ENCODE data around the gene ACSL6.

The ACSL6 gene

GRCh38 chr5:131957721-131958441 lies 53.6 kb downstream of the ACSL6 start:
- no peak overlapping the region for H3K9ac ChIP-seq (ENCODE audit: low read depth, low read length, poor library complexity, severe bottlenecking)
- H3K9me3 ChIP-seq (ENCODE audit: insufficient read depth, low read depth, low read length), result no peaks in the 10 kb centered on the region
- H3K4me3 ChIP-seq (ENCODE audit: low read length, poor library complexity, severe bottlenecking), result no peak overlapping the region
- H4K20me1 ChIP-seq (ENCODE audit: insufficient read depth, low read length, poor library complexity, severe bottlenecking), result no peaks in the 10 kb centered on the region
- no peak for TF ChIP-seq EZH2phosphoT487 (IDR thresholded peaks at IDR 0.05; ENCODE audit: borderline replicate concordance)
- TF ChIP-seq CTCF (conservative IDR thresholded peaks at IDR 0.05; ENCODE audit: low read length), result no peak
- H3F3A ChIP-seq (ENCODE audit: low read depth), result no peaks in the 10 kb centered on the region
- no peaks in the 10 kb centered on the region for H3K27me3 ChIP-seq (ENCODE audit: insufficient read depth, low read length, poor library complexity, severe bottlenecking)
- H3K9me2 ChIP-seq (replicated peaks; ENCODE audit: low read depth, low read length), result no peaks in the 10 kb centered on the region
- H2AFZ ChIP-seq (ENCODE audit: low read length), result no peak overlapping the region
- no peak overlapping the region for H3K4me2 ChIP-seq (ENCODE audit: low read depth, low read length, poor library complexity, severe bottlenecking)
- H3K79me2 ChIP-seq (ENCODE audit: insufficient read depth, low read length), result no peaks in the 10 kb centered on the region
- no peaks in the 10 kb centered on the region for H3K4me1 ChIP-seq (ENCODE audit: insufficient read depth, low read length, poor library complexity, severe bottlenecking)
- H3K36me3 ChIP-seq (ENCODE audit: insufficient read depth, low read length), result no peaks in the 10 kb centered on the region

- Histone ChIP-seq H3F3A (ENCODE audit: low read depth) (no peaks in the 10 kb centered on the region), H3K79me2 (ENCODE audit: insufficient read depth, low read length) (no peaks in the 10 kb centered on the region), H3K9me3 (ENCODE audit: insufficient read depth, low read depth, low read length) (no peaks in the 10 kb centered on the region), H3K36me3 (ENCODE audit: insufficient read depth, low read length) (no peaks in the 10 kb centered on the region), H3K4me2 (ENCODE audit: low read depth, low read length, poor library complexity, severe bottlenecking) (no peak overlapping the region), H4K20me1 (ENCODE audit: insufficient read depth, low read length, poor library complexity, severe bottlenecking) (no peaks in the 10 kb centered on the region), H2AFZ (ENCODE audit: low read length) (no peak overlapping the region), H3K4me1 (ENCODE audit: insufficient read depth, low read length, poor library complexity, severe bottlenecking) (no peaks in the 10 kb centered on the region), H3K9ac (ENCODE audit: low read depth, low read length, poor library complexity, severe bottlenecking) (no peak overlapping the region), H3K27me3 (ENCODE audit: insufficient read depth, low read length, poor library complexity, severe bottlenecking) (no peaks in the 10 kb centered on the region), H3K4me3 (ENCODE audit: low read length, poor library complexity, severe bottlenecking) (no peak overlapping the region), H3K9me2 (replicated peaks; ENCODE audit: low read depth, low read length) (no peaks in the 10 kb centered on the region)
- TF ChIP-seq CTCF (conservative IDR thresholded peaks at IDR 0.05; ENCODE audit: low read length) (no peak), EZH2phosphoT487 (IDR thresholded peaks at IDR 0.05; ENCODE audit: borderline replicate concordance) (no peak)
Measured at GRCh38 chr5:131953969-131954368, 57.5 kb downstream of the ACSL6 start.

GRCh38 chr5:131952301-131952857 lies 59.1 kb downstream of the ACSL6 start:
- no peak overlapping the region for H3K4me3 ChIP-seq (ENCODE audit: low read length, poor library complexity, severe bottlenecking)
- H3F3A ChIP-seq (ENCODE audit: low read depth), result no peaks in the 10 kb centered on the region
- H3K9me3 ChIP-seq (ENCODE audit: insufficient read depth, low read depth, low read length), result no peaks in the 10 kb centered on the region
- no peaks in the 10 kb centered on the region for H3K9me2 ChIP-seq (replicated peaks; ENCODE audit: low read depth, low read length)
- H4K20me1 ChIP-seq (ENCODE audit: insufficient read depth, low read length, poor library complexity, severe bottlenecking), result no peaks in the 10 kb centered on the region
- H2AFZ ChIP-seq (ENCODE audit: low read length), result no peak overlapping the region
- no peak overlapping the region for H3K9ac ChIP-seq (ENCODE audit: low read depth, low read length, poor library complexity, severe bottlenecking)
- TF ChIP-seq EZH2phosphoT487 (IDR thresholded peaks at IDR 0.05; ENCODE audit: borderline replicate concordance), result no peak
- TF ChIP-seq CTCF (conservative IDR thresholded peaks at IDR 0.05; ENCODE audit: low read length), result no peak
- H3K36me3 ChIP-seq (ENCODE audit: insufficient read depth, low read length), result no peaks in the 10 kb centered on the region
- no peaks in the 10 kb centered on the region for H3K79me2 ChIP-seq (ENCODE audit: insufficient read depth, low read length)
- H3K27me3 ChIP-seq (ENCODE audit: insufficient read depth, low read length, poor library complexity, severe bottlenecking), result no peaks in the 10 kb centered on the region
- H3K4me2 ChIP-seq (ENCODE audit: low read depth, low read length, poor library complexity, severe bottlenecking), result no peak overlapping the region
- no peaks in the 10 kb centered on the region for H3K4me1 ChIP-seq (ENCODE audit: insufficient read depth, low read length, poor library complexity, severe bottlenecking)

Measured in Loucy (cell line).